B cell (primary cell): Measurements from ENCODE around the gene MEIS2. TPM values are rescaled to one million over a fixed set of nuclear protein-coding genes. Genes with fewer than 3 reads are reported as not detected.

Source experiments
- ATAC-seq: fragments of 200-7000 bp; cut with Tn5 transposase; one replicate; pipeline ENCODE4 v1.10.0; 2021; ENCODE audit warnings: low read depth, mild to moderate bottlenecking, moderate number of reproducible peaks, moderate library complexity
- CTCF ChIA-PET: fragments of 350-600 bp; sonication (Branson Sonifier 250); formaldehyde crosslinking; loops from one replicate; lab custom pipeline; 2021; ENCODE audit warnings: antibody characterized with exemption, inconsistent platforms; lab: Charles Lee
- POLR2A ChIA-PET: fragments of 350-600 bp; sonication (Branson Sonifier 250); formaldehyde crosslinking; loops from one replicate; lab custom pipeline; 2021; ENCODE audit warnings: antibody characterized with exemption; lab: Charles Lee
- DNase-seq: peaks from one replicate; pipeline ENCODE4 v3.0.0; 2013
- H2AFZ ChIP-seq: 2 replicates; pipeline ENCODE4 v1.6.1; 2012; ENCODE audit warnings: mild to moderate bottlenecking, low read depth, low read length; ENCODE audit not compliant: insufficient read depth, poor library complexity, severe bottlenecking
- H3K27ac ChIP-seq, 2 donors: 1 replicate in 1 of 2; 2 replicates in 1 of 2; pipeline ENCODE4 v1.5.1; 2012 to 2013; ENCODE audit warnings: low read length in 2 of 2, mild to moderate bottlenecking in 2 of 2, moderate library complexity in 1 of 2
- H3K27me3 ChIP-seq, 4 experiments: fragments of 200-600 bp in 1 of 4; sonication (generic) in 1 of 4; replicated peaks in 1 of 4; 1 replicate in 2 of 4; 2 replicates in 2 of 4; pipeline versions ENCODE4 v1.6.1 to v1.7.0; 2013 to 2016; ENCODE audit warnings: low read length in 3 of 4, mild to moderate bottlenecking in 2 of 4, mixed read lengths in 1 of 4, moderate library complexity in 1 of 4; ENCODE audit not compliant: insufficient read depth in 4 of 4, control insufficient read depth in 3 of 4; ENCODE audit errors: control extremely low read depth in 1 of 4
- H3K36me3 ChIP-seq, 2 experiments: replicated peaks in 1 of 2; 1 replicate in 1 of 2; 2 replicates in 1 of 2; pipeline versions ENCODE4 v1.6.1 to v1.7.1; 2013; ENCODE audit warnings: low read length in 1 of 2; ENCODE audit not compliant: insufficient read depth in 2 of 2, control insufficient read depth in 1 of 2; ENCODE audit errors: control extremely low read depth in 1 of 2, extremely low read depth in 1 of 2
- H3K4me1 ChIP-seq, 2 donors: fragments of 200-600 bp in 1 of 2; sonication (generic) in 1 of 2; 1 replicate in 1 of 2; 2 replicates in 1 of 2; pipeline versions ENCODE4 v1.5.1 to v1.6.1; 2013 to 2017; ENCODE audit warnings: low read length in 2 of 2; ENCODE audit not compliant: control insufficient read depth in 2 of 2, insufficient read depth in 2 of 2
- H3K4me2 ChIP-seq: replicated peaks from 2 replicates; pipeline ENCODE3; 2012; ENCODE audit warnings: mild to moderate bottlenecking, low read depth, low read length; ENCODE audit not compliant: poor library complexity, severe bottlenecking
- H3K4me3 ChIP-seq, 5 experiments: fragments of 200-600 bp in 1 of 5; sonication (generic) in 1 of 5; 1 replicate in 3 of 5; 2 replicates in 2 of 5; pipeline versions ENCODE4 v1.5.1 to v1.7.0; 2011 to 2016; ENCODE audit warnings: low read length in 4 of 5, mild to moderate bottlenecking in 4 of 5, low read depth in 2 of 5, control low read depth in 1 of 5, moderate library complexity in 1 of 5; ENCODE audit not compliant: insufficient read depth in 1 of 5; ENCODE audit errors: control extremely low read depth in 1 of 5, extremely low read depth in 1 of 5
- H3K79me2 ChIP-seq: fragments of 200-600 bp; sonication (generic); one replicate; pipeline ENCODE4 v1.6.0; 2016; ENCODE audit warnings: low read length; ENCODE audit not compliant: control insufficient read depth, insufficient read depth
- H3K9ac ChIP-seq: fragments of 200-600 bp; sonication (generic); 2 replicates; pipeline ENCODE4 v1.6.1; 2017; ENCODE audit warnings: mild to moderate bottlenecking, low read length, moderate library complexity
- H3K9me3 ChIP-seq, 3 donors: one replicate each; pipeline versions ENCODE4 v1.6.1 to v1.7.1; 2013; ENCODE audit warnings: low read length in 2 of 3; ENCODE audit not compliant: control insufficient read depth in 2 of 3, insufficient read depth in 1 of 3; ENCODE audit errors: control extremely low read depth in 1 of 3
- H4K20me1 ChIP-seq: 2 replicates; pipeline ENCODE4 v1.6.0; 2012; ENCODE audit warnings: mild to moderate bottlenecking, low read length; ENCODE audit not compliant: insufficient read depth, control insufficient read depth, poor library complexity, severe bottlenecking
- H3K27ac Mint-ChIP-seq: one replicate; pipeline ENCODE4 v1.8.0; 2021; ENCODE audit warnings: mixed read lengths
- H3K27me3 Mint-ChIP-seq: one replicate; pipeline ENCODE4 v1.8.0; 2021; ENCODE audit warnings: mixed read lengths
- H3K4me1 Mint-ChIP-seq: one replicate; pipeline ENCODE4 v1.8.0; 2021; ENCODE audit warnings: mixed read lengths
- H3K4me3 Mint-ChIP-seq: one replicate; pipeline ENCODE4 v1.8.0; 2021; ENCODE audit warnings: mixed read lengths
- H3K9me3 Mint-ChIP-seq: one replicate; pipeline ENCODE4 v1.8.0; 2022; ENCODE audit warnings: mixed read lengths; ENCODE audit not compliant: insufficient read depth
- CTCF ChIP-seq: fragments of 200-600 bp; IDR thresholded peaks from one replicate; pipeline ENCODE4 v1.8.0; 2022; ENCODE audit warnings: antibody characterized with exemption, mild to moderate bottlenecking
- EZH2 ChIP-seq: IDR thresholded peaks from 2 replicates; pipeline ENCODE4 v1.6.1; 2012; ENCODE audit warnings: borderline replicate concordance, low read depth, mild to moderate bottlenecking, moderate library complexity, low read length; ENCODE audit not compliant: insufficient read depth, poor library complexity, severe bottlenecking
- WGBS: methylation state at CpG from one replicate; pipeline ENCODE4 v1.1.5; 2013; ENCODE audit warnings: missing lambda C conversion rate; ENCODE audit not compliant: insufficient coverage; 5-methylcytosine and 5-hydroxymethylcytosine counted together
- intact Hi-C: fragments of 100-400 bp; cut with micrococcal nuclease; formaldehyde crosslinking; loops from one replicate; pipeline ENCODE4 v1.10.0; 2022
- polyA plus RNA-seq: library from polyadenylated mRNA; depleted of rRNA; stranded (reverse); fragments of >200 nt; gene quantifications from 2 replicates; pipeline ENCODE4 v1.2.3, GENCODE V29; 2012
- total RNA-seq, 2 donors: library from RNA; stranded (reverse); fragments of 120-200 nt in 1 of 2; gene quantifications; 1 replicate in 1 of 2; 2 replicates in 1 of 2; pipeline versions ENCODE4 v1.2.3 to v1.2.4, GENCODE V29; 2013 to 2022

MEIS2 gene
- total and polyA plus RNA-seq, 2 donors (not counting 1 experiment from before 2014, with no cell fraction given): 0.22 TPM; not detected in 1

GRCh38 chr15:37094915-37095711, 5.2 kb downstream of the MEIS2 start:
- Mint-ChIP-seq H3K27me3 (peaks cover 79% of the 10 kb centered on the region), H3K9me3 (no peaks in the 10 kb centered on the region), H3K27ac (no peak overlapping the region), H3K4me3 (no peak overlapping the region), H3K4me1 (peaks cover 30% of the 10 kb centered on the region)
- H2AFZ ChIP-seq: no peak overlapping the region
- H3K4me1 ChIP-seq: peaks cover 22 to 26% of the 10 kb centered on the region in 2 donors
- no peak overlapping the region for H3K9ac ChIP-seq
- no peak overlapping the region for H3K4me2 ChIP-seq
- H3K36me3 ChIP-seq: no peaks in the 10 kb centered on the region
- no peaks in the 10 kb centered on the region for H3K79me2 ChIP-seq
- no peaks in the 10 kb centered on the region for H4K20me1 ChIP-seq
- H3K9me3 ChIP-seq: peaks cover 0 to 31% (median 0%) of the 10 kb centered on the region in 3 donors
- WGBS: 11% methylated on average over 25 of the region's 36 CpGs
- no peak overlapping the region for H3K27ac ChIP-seq
- DNase-seq (no peak), ATAC-seq (no peak)
- ChIA-PET POLR2A (no interaction called here), CTCF (no interaction called here)
- peaks cover 0 to 57% (median 38%) of the 10 kb centered on the region in 4 experiments for H3K27me3 ChIP-seq
- no peak for TF ChIP-seq CTCF
- no peak for TF ChIP-seq EZH2
- no peak overlapping the region for H3K4me3 ChIP-seq
- intact Hi-C loops: no loop called here

- no peak overlapping the region for H3K9ac ChIP-seq
- CTCF ChIA-PET: no interaction called here
- H3K4me3 ChIP-seq: no peak overlapping the region
- intact Hi-C loops: no loop called here
- peaks cover 15 to 19% of the 10 kb centered on the region in 2 donors for H3K4me1 ChIP-seq
- H3K79me2 ChIP-seq: no peaks in the 10 kb centered on the region
- ATAC-seq (no peak), DNase-seq (no peak)
- H3K9me3 ChIP-seq: peaks cover 0 to 26% (median 0%) of the 10 kb centered on the region in 3 donors
- H3K4me2 ChIP-seq: no peak overlapping the region
- no peak overlapping the region for H3K27ac ChIP-seq
- TF ChIP-seq EZH2: no peak
- H3K9me3 Mint-ChIP-seq: no peaks in the 10 kb centered on the region
- POLR2A ChIA-PET: no interaction called here
- no peak overlapping the region for H3K4me3 Mint-ChIP-seq
- no peak overlapping the region for H2AFZ ChIP-seq
- no peaks in the 10 kb centered on the region for H3K36me3 ChIP-seq
- H3K27me3 ChIP-seq: peaks cover 0 to 50% (median 33%) of the 10 kb centered on the region in 4 experiments
- no peaks in the 10 kb centered on the region for H4K20me1 ChIP-seq
- H3K4me1 Mint-ChIP-seq: peaks cover 25% of the 10 kb centered on the region
- H3K27me3 Mint-ChIP-seq: peaks cover 74% of the 10 kb centered on the region
- WGBS: 40% methylated on average over 1 of the region's 7 CpGs
- H3K27ac Mint-ChIP-seq: no peak overlapping the region
These were observed 5.9 kb downstream of the MEIS2 start for GRCh38 chr15:37094333-37094914.
